ENCODE data around the gene ARHGEF9.
"Not testable (repeated sequence)": the region's sequence is repeated elsewhere in the genome, so short reads cannot be mapped to it uniquely, and the experiment has no call there.

ARHGEF9 gene

DNA sequence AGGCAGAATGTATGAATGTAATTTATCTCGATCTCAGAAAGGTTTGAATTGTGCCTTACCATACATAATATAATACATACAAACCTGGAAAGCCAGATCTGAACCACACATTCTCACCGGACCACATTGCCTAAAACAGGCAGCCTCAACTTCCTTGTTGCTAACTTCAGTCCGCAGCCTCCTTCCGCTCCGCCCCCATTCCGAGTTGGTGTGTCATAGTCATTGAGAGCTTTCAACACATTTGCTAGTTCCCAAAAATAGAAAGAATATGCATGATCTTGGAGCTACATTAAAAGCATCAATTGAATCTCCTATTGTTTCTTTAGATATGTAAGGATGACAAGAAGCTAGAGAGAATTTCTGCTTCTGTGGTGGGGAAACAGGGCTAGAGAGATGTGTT, 127.2 kb downstream of the ARHGEF9 start:
- DNase-seq = no peak

DNA sequence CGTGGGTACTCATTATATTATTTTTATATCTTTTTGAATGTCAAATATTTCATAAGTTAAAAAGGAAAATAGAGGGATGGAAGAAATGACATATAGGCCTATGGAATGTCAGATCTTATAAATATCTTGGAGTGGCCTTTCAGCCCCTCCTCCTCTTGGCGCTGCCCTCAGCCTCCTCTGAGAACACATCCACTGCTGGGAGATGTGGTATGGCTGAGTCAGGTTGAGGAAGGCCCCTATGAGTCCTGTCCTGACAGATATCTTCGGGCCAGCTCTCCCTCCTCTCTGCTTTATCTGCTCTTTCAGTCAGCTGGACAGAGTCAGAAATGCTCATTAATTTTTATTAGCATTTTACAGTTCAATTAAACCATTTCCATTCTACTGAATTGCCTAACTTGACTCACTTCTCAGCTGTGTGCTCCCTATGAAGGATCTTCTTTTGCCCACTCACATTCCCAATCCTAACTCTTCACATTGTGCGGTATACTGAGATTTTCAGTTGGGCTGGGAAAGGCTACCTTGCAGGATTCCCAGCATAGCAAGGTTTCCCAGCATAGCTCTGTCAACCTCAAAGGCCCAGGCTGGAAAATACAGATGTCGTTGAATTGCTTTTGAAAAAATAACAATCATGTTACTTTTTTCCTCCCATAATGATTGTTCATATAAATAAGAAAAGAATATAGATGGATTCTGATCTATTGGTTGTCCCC, 128.0 kb downstream of the ARHGEF9 start:
- no peak for DNase-seq

DNA sequence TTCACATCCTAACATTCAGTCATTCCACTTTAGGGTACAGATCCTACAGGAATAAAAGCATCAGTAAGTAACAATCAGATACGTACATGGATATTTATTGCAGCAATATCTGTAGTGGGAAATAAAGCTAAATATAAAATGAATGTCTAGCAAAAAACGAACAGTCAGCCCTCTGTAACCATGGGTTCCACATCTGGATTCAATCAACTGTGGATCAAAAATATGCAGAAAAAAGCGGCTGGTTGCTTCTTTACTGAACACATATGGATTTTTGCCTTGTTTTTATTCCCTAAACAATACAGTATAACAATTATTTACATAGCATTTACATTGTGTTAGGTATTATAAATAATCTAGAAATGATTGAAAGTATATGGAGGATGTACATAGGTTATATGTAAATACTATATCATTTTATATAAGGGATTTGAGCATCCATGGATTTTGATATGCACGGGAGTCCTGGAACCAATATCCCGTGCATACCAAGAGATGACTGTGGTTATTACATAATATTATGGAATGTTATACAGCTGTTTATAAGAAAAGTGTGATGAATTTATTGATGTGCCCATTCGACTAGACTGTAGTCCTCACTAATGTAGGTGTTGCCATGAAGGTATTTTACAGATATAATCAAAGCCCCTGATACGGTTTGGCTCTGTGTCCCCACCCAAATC, 132.8 kb downstream of the ARHGEF9 start:
- DNase-seq = no peak

DNA sequence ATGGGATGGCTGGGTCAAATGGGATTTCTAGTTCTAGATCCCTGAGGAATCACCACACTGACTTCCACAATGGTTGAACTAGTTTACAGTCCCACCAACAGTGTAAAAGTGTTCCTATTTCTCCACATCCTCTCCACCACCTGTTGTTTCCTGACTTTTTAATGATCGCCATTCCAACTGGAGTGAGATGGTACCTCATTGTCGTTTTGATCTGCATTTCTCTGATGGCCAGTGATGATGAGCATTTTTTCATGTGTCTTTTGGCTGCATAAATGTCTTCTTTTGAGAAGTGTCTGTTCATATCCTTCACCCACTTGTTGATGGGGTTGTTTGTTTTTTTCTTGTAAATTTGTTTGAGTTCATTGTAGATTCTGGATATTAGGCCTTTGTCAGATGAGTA, 139.3 kb downstream of the ARHGEF9 start:
- DNase-seq = not testable (repeated sequence)

DNA sequence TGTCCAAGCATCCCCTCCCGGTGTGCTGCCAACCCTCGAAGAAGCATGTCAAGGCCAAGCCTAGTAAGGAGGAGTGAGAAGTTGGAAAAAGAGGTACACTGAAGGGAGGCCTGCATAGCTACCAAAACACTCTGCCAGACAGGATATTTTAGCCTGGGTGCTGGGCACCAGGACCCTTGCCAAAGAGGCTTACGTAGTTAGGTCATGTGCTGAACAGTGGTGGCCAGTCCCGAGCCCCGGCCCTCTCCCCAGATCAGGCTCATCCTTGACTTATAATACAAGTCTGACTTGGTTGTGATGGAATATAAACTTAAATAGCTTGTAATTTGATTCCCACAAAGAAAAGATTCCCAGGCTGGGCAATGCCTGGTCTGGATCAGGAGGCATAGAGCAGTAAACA, 149.3 kb downstream of the ARHGEF9 start:
- DNase-seq = no peak

DNA sequence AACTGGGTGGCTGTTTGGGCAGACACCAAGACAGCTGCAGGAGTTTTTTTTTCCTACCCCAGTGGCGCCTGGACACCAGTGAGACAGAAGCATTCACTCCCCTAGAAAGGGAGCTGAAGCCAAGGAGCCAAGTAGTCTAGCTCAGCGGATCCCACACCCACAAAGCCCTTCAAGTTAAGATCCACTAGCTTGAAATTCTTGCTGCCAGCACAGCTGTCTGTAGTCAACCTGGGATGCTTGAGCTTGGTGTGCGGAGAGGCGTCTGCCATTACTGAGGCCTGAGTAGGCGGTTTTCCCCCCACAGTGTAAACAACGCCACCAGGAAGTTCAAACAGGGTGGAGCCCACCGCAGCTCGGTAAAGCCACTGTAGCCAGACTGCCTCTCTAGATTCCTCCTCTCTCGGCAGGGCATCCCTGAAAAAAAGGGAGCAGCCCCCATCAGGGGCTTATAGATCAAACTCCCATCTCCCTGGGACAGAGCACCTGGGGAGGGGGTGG, 171.4 kb downstream of the ARHGEF9 start:
- no peak for DNase-seq

DNA sequence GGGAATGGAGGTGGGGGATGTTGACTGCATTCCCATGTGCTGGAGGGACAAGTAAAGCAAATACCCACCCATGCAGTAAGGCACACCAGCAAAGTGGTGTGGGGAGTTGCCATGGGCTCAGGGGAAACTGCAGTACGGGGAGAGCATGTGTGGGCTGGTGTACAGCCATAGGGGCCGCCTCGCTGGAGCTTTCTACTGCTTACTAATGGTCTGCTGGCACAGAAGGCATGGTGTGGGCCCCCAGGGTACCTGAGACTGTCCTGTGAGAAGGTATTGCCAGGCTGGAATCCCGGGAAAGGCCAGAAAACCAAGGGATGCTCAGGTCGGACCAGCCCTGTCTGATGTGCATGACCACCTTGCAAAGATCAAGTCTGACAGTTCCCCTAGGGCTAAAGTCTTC, 199.1 kb downstream of the ARHGEF9 start:
- no peak for DNase-seq

All from AML-193 (cell line).